GM12872 (cell line): ENCODE data around the gene EFCC1.
A peak's percentile ranks its signal among the peaks of the same experiment; 100 is the strongest.

ENCODE experiments used
- CTCF ChIP-seq: IDR thresholded peaks from 3 replicates; pipeline ENCODE4 v1.5.1; 2011; ENCODE audit warnings: low read depth, mild to moderate bottlenecking, low read length, moderate library complexity; ENCODE audit not compliant: insufficient read depth

Gene EFCC1

GRCh38 chr3:129001101-129001805 lies at the start of gene EFCC1:
TSS of gene EFCC1 (plus strand) at chr3:129001304. CDS start at chr3:129001629, 325 bp downstream.
- no peak for TF ChIP-seq CTCF

GRCh38 chr3:128956440-128956839 lies 44.7 kb upstream of the EFCC1 start:
- TF ChIP-seq CTCF, result no peak

- no peak for TF ChIP-seq CTCF
Measured at GRCh38 chr3:128965280-128965679, 35.8 kb upstream of the EFCC1 start.

- TF ChIP-seq CTCF, result no peak
Measured at GRCh38 chr3:128965818-128966217, 35.3 kb upstream of the EFCC1 start.

- no peak for TF ChIP-seq CTCF
Measured at GRCh38 chr3:128967748-128968355, 33.3 kb upstream of the EFCC1 start.

- TF ChIP-seq CTCF, result peak; percentile 87
Measured at GRCh38 chr3:128969993-128970739, 30.9 kb upstream of the EFCC1 start.

GRCh38 chr3:128970740-128971047 lies 30.4 kb upstream of the EFCC1 start:
- TF ChIP-seq CTCF, result no peak
